ENCODE data around the gene MCU.
A peak's percentile ranks its signal among the peaks of the same experiment; 100 is the strongest.

Gene MCU

GRCh38 chr10:72688208-72688651, 3.7 kb upstream of the MCU start:
- no peak for TF ChIP-seq CTCF (IDR thresholded peaks at IDR 0.05; ENCODE audit: extremely low read depth, missing control alignments)
- DNase-seq (ENCODE audit: low spot score): peak; percentile 23

GRCh38 chr10:72689660-72690059, 2.3 kb upstream of the MCU start:
- no peak for DNase-seq (ENCODE audit: low spot score)
- TF ChIP-seq CTCF (IDR thresholded peaks at IDR 0.05; ENCODE audit: extremely low read depth, missing control alignments): no peak

- no peak for TF ChIP-seq CTCF (IDR thresholded peaks at IDR 0.05; ENCODE audit: extremely low read depth, missing control alignments)
These were observed 1.7 kb upstream of the MCU start for GRCh38 chr10:72690071-72690755.

GRCh38 chr10:72691470-72691862, 477 bp upstream of the MCU start:
- TF ChIP-seq CTCF (IDR thresholded peaks at IDR 0.05; ENCODE audit: extremely low read depth, missing control alignments): no peak
- no peak for DNase-seq (ENCODE audit: low spot score)

More at GRCh38 chr10:72690071-72690755, 1.7 kb upstream of the MCU start:
- DNase-seq (ENCODE audit: low spot score): no peak

- no peak for TF ChIP-seq CTCF (IDR thresholded peaks at IDR 0.05; ENCODE audit: extremely low read depth, missing control alignments)
These were observed 726 bp downstream of the MCU start for GRCh38 chr10:72692744-72692993.

GRCh38 chr10:72692994-72693781, 1.2 kb downstream of the MCU start:
- DNase-seq (ENCODE audit: low spot score): no peak
- TF ChIP-seq CTCF (IDR thresholded peaks at IDR 0.05; ENCODE audit: extremely low read depth, missing control alignments): no peak

More at GRCh38 chr10:72692744-72692993, 726 bp downstream of the MCU start:
- no peak for DNase-seq (ENCODE audit: low spot score)
